ENCODE measurements around the gene DNAH5. TPM values are rescaled to one million over a fixed set of nuclear protein-coding genes. Genes with fewer than 3 reads are reported as not detected.

Gene DNAH5
- total RNA-seq, 4 donors from 2014 or later, result 0.28 to 3.3 (median 0.44) TPM

DNA sequence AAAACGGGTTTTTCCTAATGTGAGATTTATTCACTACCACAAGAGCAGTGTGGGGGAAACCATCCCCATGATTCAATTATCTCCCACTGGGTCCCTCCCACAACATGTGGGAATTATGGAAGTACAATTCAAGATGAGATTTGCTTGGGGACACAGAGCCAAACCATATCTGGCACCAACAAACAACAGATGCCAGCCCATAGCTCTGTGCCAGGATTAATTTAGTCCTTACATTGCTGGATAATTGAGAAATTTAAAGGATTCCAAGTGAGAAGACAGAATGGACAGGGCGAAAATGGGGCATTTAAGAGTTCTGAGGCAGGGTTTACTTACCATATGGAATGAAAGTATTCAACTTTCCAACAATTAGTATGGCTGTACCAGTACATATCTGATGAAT lies 30.8 kb upstream of the DNAH5 start:
- H3K36me3 ChIP-seq, result no peaks in the 10 kb centered on the region
- DNase-seq, result no peak
- no peaks in the 10 kb centered on the region for H3K9me3 ChIP-seq
- no peaks in the 10 kb centered on the region for H3K4me1 ChIP-seq
- TF ChIP-seq POLR2A (IDR thresholded peaks at IDR 0.05), result no peak
- TF ChIP-seq, protein P1, sequence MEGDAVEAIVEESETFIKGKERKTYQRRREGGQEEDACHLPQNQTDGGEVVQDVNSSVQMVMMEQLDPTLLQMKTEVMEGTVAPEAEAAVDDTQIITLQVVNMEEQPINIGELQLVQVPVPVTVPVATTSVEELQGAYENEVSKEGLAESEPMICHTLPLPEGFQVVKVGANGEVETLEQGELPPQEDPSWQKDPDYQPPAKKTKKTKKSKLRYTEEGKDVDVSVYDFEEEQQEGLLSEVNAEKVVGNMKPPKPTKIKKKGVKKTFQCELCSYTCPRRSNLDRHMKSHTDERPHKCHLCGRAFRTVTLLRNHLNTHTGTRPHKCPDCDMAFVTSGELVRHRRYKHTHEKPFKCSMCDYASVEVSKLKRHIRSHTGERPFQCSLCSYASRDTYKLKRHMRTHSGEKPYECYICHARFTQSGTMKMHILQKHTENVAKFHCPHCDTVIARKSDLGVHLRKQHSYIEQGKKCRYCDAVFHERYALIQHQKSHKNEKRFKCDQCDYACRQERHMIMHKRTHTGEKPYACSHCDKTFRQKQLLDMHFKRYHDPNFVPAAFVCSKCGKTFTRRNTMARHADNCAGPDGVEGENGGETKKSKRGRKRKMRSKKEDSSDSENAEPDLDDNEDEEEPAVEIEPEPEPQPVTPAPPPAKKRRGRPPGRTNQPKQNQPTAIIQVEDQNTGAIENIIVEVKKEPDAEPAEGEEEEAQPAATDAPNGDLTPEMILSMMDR (IDR thresholded peaks at IDR 0.05), result no peak
- no peaks in the 10 kb centered on the region for H3K27me3 ChIP-seq
- H3K27ac ChIP-seq, result no peak overlapping the region
- no peak overlapping the region for H3K4me3 ChIP-seq

DNA sequence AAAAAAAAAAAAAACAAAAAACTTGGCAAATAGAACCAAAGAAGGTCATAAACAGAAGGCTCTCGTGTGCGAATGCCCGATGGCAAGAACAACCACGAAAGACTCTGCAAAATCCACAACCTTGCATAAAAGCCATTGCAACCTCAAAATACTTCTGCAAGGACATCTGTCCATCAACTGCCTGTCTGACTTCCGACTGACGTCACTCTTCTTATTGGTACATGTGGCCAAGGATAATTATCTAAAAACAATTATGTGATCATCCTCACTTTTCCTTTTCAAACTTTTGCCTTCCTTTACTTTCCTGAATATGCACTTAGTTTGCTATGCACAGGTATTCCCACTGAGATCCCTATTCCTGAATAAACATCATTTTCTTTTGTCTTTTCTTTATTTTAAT lies 29.2 kb upstream of the DNAH5 start:
- H3K4me1 ChIP-seq, result no peaks in the 10 kb centered on the region
- DNase-seq, result no peak
- no peaks in the 10 kb centered on the region for H3K36me3 ChIP-seq
- TF ChIP-seq POLR2A (IDR thresholded peaks at IDR 0.05), result no peak
- TF ChIP-seq, protein P1 (IDR thresholded peaks at IDR 0.05), result no peak
- H3K27ac ChIP-seq, result no peak overlapping the region
- no peaks in the 10 kb centered on the region for H3K9me3 ChIP-seq
- no peaks in the 10 kb centered on the region for H3K27me3 ChIP-seq
- no peak overlapping the region for H3K4me3 ChIP-seq

GRCh38 chr5:13972029-13972428 lies 27.5 kb upstream of the DNAH5 start:
- Histone ChIP-seq H3K36me3 (no peaks in the 10 kb centered on the region), H3K27me3 (no peaks in the 10 kb centered on the region)
- TF ChIP-seq, protein P1 (IDR thresholded peaks at IDR 0.05), result no peak
- TF ChIP-seq POLR2A (IDR thresholded peaks at IDR 0.05), result no peak

DNA sequence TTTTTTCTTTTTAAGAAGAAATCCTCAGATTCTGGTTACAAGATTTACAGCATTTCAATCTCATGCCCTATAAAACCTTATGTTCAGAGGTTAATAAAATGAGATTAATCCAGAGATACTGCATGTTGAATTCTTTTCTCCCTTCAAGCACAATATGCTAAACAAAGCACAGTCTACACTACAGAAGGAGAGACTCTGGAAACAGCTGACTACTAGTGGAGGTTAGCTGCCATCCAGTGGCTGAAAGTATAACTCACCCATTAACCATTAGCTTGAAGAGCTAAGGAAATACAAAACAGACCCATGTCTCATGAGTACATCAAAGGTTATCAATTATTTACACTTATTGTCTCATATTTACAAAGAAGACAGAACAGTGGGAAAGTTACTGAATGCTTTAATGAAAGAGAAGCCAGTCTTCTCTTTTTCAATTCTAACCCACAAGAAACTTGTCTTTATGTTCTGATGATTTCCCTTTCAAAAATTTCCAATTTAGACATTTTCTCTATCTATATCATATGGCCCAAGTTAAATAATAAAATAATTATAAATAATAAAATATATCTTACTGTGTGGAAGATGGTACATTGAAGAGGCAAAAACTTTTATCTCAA lies 12.7 kb upstream of the DNAH5 start:
- no peak for DNase-seq
- Histone ChIP-seq H3K36me3 (no peaks in the 10 kb centered on the region), H3K27ac (no peak overlapping the region), H3K4me3 (no peak overlapping the region), H3K27me3 (no peaks in the 10 kb centered on the region), H3K9me3 (no peaks in the 10 kb centered on the region), H3K4me1 (no peaks in the 10 kb centered on the region)
- TF ChIP-seq POLR2A (IDR thresholded peaks at IDR 0.05), result no peak
- TF ChIP-seq, protein P1 (IDR thresholded peaks at IDR 0.05), result peak in 4 of 6 experiments; percentile 13 to 52 (median 48)

More at GRCh38 chr5:13972029-13972428, 27.5 kb upstream of the DNAH5 start:
- H3K4me1 ChIP-seq, result no peaks in the 10 kb centered on the region
- no peak overlapping the region for H3K27ac ChIP-seq
- no peak for DNase-seq
- H3K4me3 ChIP-seq, result no peak overlapping the region
- no peaks in the 10 kb centered on the region for H3K9me3 ChIP-seq

GRCh38 chr5:13956471-13956870 lies 12.0 kb upstream of the DNAH5 start:
- Histone ChIP-seq H3K4me1 (no peaks in the 10 kb centered on the region), H3K36me3 (no peaks in the 10 kb centered on the region), H3K27ac (no peak overlapping the region), H3K9me3 (no peaks in the 10 kb centered on the region), H3K27me3 (no peaks in the 10 kb centered on the region), H3K4me3 (no peak overlapping the region)
- no peak for DNase-seq
- no peak for TF ChIP-seq POLR2A (IDR thresholded peaks at IDR 0.05)
- TF ChIP-seq, protein P1 (IDR thresholded peaks at IDR 0.05), result no peak

DNA sequence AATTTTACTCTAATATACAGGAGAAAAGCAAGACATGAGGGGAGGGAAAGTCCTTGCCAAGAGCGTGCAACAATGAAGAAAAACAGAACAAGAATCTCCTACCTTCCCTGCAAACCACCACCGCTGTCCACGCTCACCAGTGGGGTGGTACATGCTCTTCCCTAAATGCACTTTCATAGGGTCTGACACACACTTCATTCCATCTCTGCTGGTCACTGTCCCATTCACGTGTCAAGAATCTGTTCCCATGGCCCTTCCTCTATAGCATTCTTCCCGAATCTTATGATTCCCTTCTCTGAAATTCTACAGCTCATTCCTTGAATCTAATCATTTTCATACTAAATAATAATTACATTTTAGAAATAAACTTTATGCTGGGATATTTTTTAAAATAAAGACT lies 11.4 kb upstream of the DNAH5 start:
- H3K9me3 ChIP-seq, result no peaks in the 10 kb centered on the region
- H3K4me3 ChIP-seq, result no peak overlapping the region
- no peaks in the 10 kb centered on the region for H3K36me3 ChIP-seq
- H3K27ac ChIP-seq, result no peak overlapping the region
- TF ChIP-seq, protein P1 (IDR thresholded peaks at IDR 0.05), result no peak
- TF ChIP-seq POLR2A (IDR thresholded peaks at IDR 0.05), result no peak
- no peaks in the 10 kb centered on the region for H3K4me1 ChIP-seq
- no peaks in the 10 kb centered on the region for H3K27me3 ChIP-seq
- no peak for DNase-seq
